ENCODE data around the gene CCDC6.

GRCh38 chr10:59891936-59892335 lies 14.4 kb downstream of the CCDC6 start:
- TF ChIP-seq KDM5A (IDR thresholded peaks at IDR 0.05; ENCODE audit: low read length): no peak
- TF ChIP-seq EP300 (IDR thresholded peaks at IDR 0.05; ENCODE audit: borderline replicate concordance in 1 of 2, low read depth in 2 of 2, low read length in 2 of 2): no peak
- TF ChIP-seq CTCF (IDR thresholded peaks at IDR 0.05; ENCODE audit: control extremely low read depth in 1 of 3, insufficient read depth in 1 of 3, low read depth in 1 of 3, low read length in 3 of 3): no peak
- TF ChIP-seq MAFK (IDR thresholded peaks at IDR 0.05; ENCODE audit: low read depth, low read length): no peak
- TF ChIP-seq TAF7 (optimal IDR thresholded peaks at IDR 0.05; ENCODE audit: borderline replicate concordance, low read depth, low read length): no peak
- TF ChIP-seq MAX (IDR thresholded peaks at IDR 0.05): no peak
- no peak for TF ChIP-seq POLR2A (IDR thresholded peaks at IDR 0.05; ENCODE audit: control extremely low read depth in 1 of 2, low read depth in 2 of 2, low read length in 2 of 2)
- TF ChIP-seq SP2 (IDR thresholded peaks at IDR 0.05; ENCODE audit: low read length): no peak
- TF ChIP-seq, protein P1, sequence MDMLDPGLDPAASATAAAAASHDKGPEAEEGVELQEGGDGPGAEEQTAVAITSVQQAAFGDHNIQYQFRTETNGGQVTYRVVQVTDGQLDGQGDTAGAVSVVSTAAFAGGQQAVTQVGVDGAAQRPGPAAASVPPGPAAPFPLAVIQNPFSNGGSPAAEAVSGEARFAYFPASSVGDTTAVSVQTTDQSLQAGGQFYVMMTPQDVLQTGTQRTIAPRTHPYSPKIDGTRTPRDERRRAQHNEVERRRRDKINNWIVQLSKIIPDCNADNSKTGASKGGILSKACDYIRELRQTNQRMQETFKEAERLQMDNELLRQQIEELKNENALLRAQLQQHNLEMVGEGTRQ (IDR thresholded peaks at IDR 0.05; ENCODE audit: low read length): no peak
- TF ChIP-seq KDM4A (IDR thresholded peaks at IDR 0.05; ENCODE audit: low read depth, low read length, severe bottlenecking): no peak
- TF ChIP-seq POLR2AphosphoS5 (IDR thresholded peaks at IDR 0.05; ENCODE audit: low read depth, low read length): no peak
- TF ChIP-seq SRF (IDR thresholded peaks at IDR 0.05; ENCODE audit: low read depth, low read length): no peak

Measured in H1 (cell line).